Right lobe of liver (tissue), 6 donors: Measurements from ENCODE around the gene CAPZB. TPM values are rescaled to one million over a fixed set of nuclear protein-coding genes. Genes with fewer than 3 reads are reported as not detected.
A peak's percentile ranks its signal among the peaks of the same experiment; 100 is the strongest.

Experiments
- ATAC-seq, 4 donors: fragments of 200-7000 bp; cut with Tn5 transposase; one replicate each; pipeline ENCODE4 v1.9.1; 2020; ENCODE audit warnings: mild to moderate bottlenecking in 4 of 4, moderate library complexity in 4 of 4
- DNase-seq, 3 donors: peaks; one replicate each; pipeline ENCODE4 v3.0.0-alpha.2; 2020
- H3K27ac ChIP-seq, 3 donors: fragments of 200-600 bp; one replicate each; pipeline ENCODE4 v1.8.0; 2022
- H3K27me3 ChIP-seq, 2 donors: fragments of 200-600 bp; one replicate each; pipeline ENCODE4 v1.8.0; 2022
- H3K36me3 ChIP-seq, 4 donors: fragments of 200-600 bp; sonication (generic) in 1 of 4; one replicate each; pipeline versions ENCODE4 v1.5.1 to v1.8.0; 2017 to 2022; ENCODE audit warnings: control low read depth in 1 of 4
- H3K4me1 ChIP-seq, 4 donors: fragments of 200-600 bp; sonication (generic) in 1 of 4; one replicate each; pipeline versions ENCODE4 v1.5.1 to v1.8.0; 2017 to 2022; ENCODE audit warnings: control low read depth in 1 of 4
- H3K4me3 ChIP-seq, 3 donors: fragments of 200-600 bp; one replicate each; pipeline ENCODE4 v1.8.0; 2022
- H3K9me3 ChIP-seq, 4 donors: fragments of 200-600 bp; sonication (generic) in 1 of 4; one replicate each; pipeline versions ENCODE4 v1.5.1 to v1.8.0; 2017 to 2022; ENCODE audit warnings: control low read depth in 1 of 4
- POLR2A ChIP-seq: fragments of 450-650 bp; IDR thresholded peaks from one replicate; pipeline ENCODE4 v1.6.1; 2017; ENCODE audit warnings: antibody characterized with exemption, mild to moderate bottlenecking
- WGBS: methylation state at CpG from one replicate; pipeline ENCODE4 v1.1.6; 2018; ENCODE audit warnings: low coverage, low lambda C conversion rate; ENCODE audit not compliant: insufficient coverage; ENCODE audit errors: missing lambda C conversion rate; 5-methylcytosine and 5-hydroxymethylcytosine counted together
- intact Hi-C, 2 donors: fragments of 100-400 bp; cut with DNase I; formaldehyde crosslinking; loops; one replicate each; pipeline versions ENCODE4 v1.11.2 to v1.14.1; 2022
- total RNA-seq, 6 experiments: library from RNA; depleted of rRNA in 2 of 6; stranded (reverse); fragments of >200 nt in 2 of 6; fragmentation: NEBNext Ultra II Directional in 3 of 6; extraction: Animal tissue kit (Norgen Biotek cat#: 25700) in 3 of 6; gene quantifications; one replicate each; pipeline versions ENCODE4 v1.1.0 to v1.2.4, GENCODE V29; 2016 to 2023
- TF ChIP-seq, protein P1 (sequence below), 4 donors: fragments of 200-600 bp in 3 of 4; fragments of 450-650 bp in 1 of 4; IDR thresholded peaks; one replicate each; pipeline versions ENCODE4 v1.5.1 to v1.8.0; 2016 to 2022; ENCODE audit warnings: antibody characterized with exemption in 4 of 4, mild to moderate bottlenecking in 2 of 4
- donor health status: DM: no; HTN: yes; CAD: no.
- donor health status: DM: no; HTN: no; CAD: no.
- donor health status: DM: no; HTN: no; CAD: no.
- donor health status: DM: no; HTN: yes; CAD: no.
- donor health status: DM: no; HTN: yes; CAD: no.

CAPZB gene
- total RNA-seq, 6 experiments from 2014 or later, result 53.5 to 117 (median 88.0) TPM

DNA sequence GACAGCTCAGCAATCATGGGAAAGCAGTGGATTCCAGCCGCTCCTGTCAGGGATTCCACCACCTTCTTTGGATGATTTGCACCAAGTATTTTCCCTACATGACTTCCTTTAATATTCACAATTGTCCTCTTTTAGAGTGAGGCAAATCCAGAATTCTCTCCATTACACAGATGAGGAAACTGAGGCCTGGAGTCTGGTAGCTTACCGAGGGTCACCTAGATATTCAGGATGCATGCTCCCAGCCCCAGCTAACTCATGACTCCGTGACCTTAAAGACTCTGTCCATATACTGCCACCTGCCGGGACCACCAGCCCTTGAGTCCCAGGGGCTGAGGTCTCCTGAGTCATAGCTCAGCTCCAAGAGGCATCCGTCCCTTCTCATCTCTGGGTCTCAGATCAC, 80.6 kb downstream of the CAPZB start:
- H3K9me3 ChIP-seq, result no peaks in the 10 kb centered on the region
- H3K27me3 ChIP-seq, result no peaks in the 10 kb centered on the region
- TF ChIP-seq, protein P1, sequence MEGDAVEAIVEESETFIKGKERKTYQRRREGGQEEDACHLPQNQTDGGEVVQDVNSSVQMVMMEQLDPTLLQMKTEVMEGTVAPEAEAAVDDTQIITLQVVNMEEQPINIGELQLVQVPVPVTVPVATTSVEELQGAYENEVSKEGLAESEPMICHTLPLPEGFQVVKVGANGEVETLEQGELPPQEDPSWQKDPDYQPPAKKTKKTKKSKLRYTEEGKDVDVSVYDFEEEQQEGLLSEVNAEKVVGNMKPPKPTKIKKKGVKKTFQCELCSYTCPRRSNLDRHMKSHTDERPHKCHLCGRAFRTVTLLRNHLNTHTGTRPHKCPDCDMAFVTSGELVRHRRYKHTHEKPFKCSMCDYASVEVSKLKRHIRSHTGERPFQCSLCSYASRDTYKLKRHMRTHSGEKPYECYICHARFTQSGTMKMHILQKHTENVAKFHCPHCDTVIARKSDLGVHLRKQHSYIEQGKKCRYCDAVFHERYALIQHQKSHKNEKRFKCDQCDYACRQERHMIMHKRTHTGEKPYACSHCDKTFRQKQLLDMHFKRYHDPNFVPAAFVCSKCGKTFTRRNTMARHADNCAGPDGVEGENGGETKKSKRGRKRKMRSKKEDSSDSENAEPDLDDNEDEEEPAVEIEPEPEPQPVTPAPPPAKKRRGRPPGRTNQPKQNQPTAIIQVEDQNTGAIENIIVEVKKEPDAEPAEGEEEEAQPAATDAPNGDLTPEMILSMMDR (IDR thresholded peaks at IDR 0.05), result no peak
- no peak for TF ChIP-seq POLR2A
- ATAC-seq (no peak), DNase-seq (no peak)
- no peak overlapping the region for H3K27ac ChIP-seq
- peaks cover 0 to 12% (median 0%) of the 10 kb centered on the region in 4 donors for H3K4me1 ChIP-seq
- no peak overlapping the region for H3K4me3 ChIP-seq
- peaks cover 0 to 3% (median 0%) of the 10 kb centered on the region in 4 donors for H3K36me3 ChIP-seq
- WGBS, result 87% methylated on average over 3 of the region's 5 CpGs
- intact Hi-C loops, result no loop called here

DNA sequence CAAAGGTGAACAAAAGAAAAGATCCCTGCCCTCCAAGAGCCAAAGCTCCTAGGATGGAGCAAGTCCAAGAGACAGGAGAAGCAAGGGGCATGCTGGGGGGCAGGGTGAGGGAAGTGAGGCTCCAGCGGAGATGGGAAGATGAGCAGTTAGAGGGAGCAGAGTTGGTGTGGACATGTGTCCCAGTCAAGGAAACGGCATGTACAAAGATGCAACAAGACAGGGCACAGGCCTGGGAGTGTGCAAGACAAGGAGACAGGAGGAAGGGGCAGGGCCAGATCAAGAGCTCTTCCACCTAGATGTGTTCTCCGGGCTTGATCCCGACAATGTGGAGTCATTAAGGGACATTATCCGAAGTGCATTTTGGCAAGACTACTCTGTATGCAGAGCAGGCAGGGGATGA, 82.1 kb downstream of the CAPZB start:
- no peaks in the 10 kb centered on the region for H3K27me3 ChIP-seq
- peaks cover 0 to 1% (median 0%) of the 10 kb centered on the region in 4 donors for H3K36me3 ChIP-seq
- no peaks in the 10 kb centered on the region for H3K9me3 ChIP-seq
- H3K4me3 ChIP-seq, result no peak overlapping the region
- no peak for TF ChIP-seq POLR2A
- TF ChIP-seq, protein P1 (IDR thresholded peaks at IDR 0.05), result no peak
- peaks cover 0 to 8% (median 0%) of the 10 kb centered on the region in 4 donors for H3K4me1 ChIP-seq
- intact Hi-C loops, result no loop called here
- ATAC-seq (no peak), DNase-seq (no peak)
- 92% methylated on average over 4 of the region's 5 CpGs for WGBS
- no peak overlapping the region for H3K27ac ChIP-seq

DNA sequence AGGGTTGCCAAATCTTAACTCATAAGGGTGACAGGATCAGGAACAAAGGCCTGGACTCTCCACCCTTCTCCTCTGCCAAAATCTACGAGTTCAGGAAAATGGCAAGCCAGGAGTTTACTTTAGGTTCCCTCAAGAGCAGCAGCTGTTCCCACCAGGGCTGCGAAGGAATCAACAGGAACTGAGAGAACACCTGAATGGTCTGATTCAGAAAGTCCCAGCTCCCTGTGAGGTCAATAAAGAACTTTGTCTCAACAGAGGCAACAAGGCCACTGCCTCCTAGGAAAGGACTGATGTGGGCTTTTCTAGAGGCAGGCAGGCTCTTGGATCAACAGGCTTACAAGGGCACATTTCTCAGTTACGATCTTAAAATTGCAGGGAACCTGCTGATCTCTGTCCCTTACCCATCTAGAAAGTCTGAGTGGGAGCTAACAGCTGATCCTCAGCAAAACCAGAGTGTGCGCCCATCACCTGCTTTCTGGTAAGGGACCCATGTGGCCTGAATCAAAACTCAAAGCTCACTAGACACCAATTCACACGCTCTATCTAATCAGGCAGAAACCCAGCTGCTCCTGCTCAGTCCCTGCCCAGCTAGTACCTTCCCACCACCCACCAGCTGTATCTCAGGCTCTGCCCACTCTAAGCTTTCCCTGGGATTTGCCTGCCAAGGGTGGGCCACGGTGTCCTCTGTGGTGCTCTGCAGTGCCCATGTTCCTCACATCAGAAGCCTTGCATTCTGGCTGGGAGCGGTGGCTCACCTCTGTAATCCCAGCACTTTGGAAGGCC, 83.1 kb downstream of the CAPZB start:
- Histone ChIP-seq H3K4me3 (no peak overlapping the region), H3K9me3 (no peaks in the 10 kb centered on the region), H3K27me3 (no peaks in the 10 kb centered on the region), H3K36me3 (no peaks in the 10 kb centered on the region), H3K4me1 (peaks cover 0 to 8% (median 0%) of the 10 kb centered on the region in 4 donors), H3K27ac (no peak overlapping the region)
- DNase-seq (no peak), ATAC-seq (peak in 1 of 4 donors; percentile 12)
- WGBS, result 46% methylated on average over 2 of the region's 7 CpGs
- intact Hi-C loops, result no loop called here
- TF ChIP-seq POLR2A, result no peak
- TF ChIP-seq, protein P1 (IDR thresholded peaks at IDR 0.05), result no peak

DNA sequence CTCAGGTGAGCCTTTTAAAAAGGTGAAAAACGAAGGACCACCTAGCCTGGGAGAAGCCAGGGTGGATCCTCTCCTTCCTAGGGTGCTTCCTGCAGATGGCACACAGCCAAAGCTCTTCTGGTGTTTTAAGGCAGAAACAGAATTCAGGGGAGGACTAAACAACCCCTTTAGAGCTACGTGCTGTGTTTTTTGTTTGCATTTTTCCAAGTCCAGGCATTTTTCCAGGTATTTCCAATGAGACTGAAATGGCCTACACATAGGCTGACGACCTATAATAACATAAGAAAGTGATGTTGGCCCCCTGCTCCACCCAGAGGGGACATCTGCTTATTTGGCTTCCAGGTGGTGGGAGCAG, 83.8 kb downstream of the CAPZB start:
- Histone ChIP-seq H3K4me3 (no peak overlapping the region), H3K27me3 (no peaks in the 10 kb centered on the region), H3K36me3 (no peaks in the 10 kb centered on the region), H3K4me1 (peaks cover 0 to 8% (median 0%) of the 10 kb centered on the region in 4 donors), H3K9me3 (no peaks in the 10 kb centered on the region), H3K27ac (no peak overlapping the region)
- ATAC-seq (no peak), DNase-seq (no peak)
- intact Hi-C loops, result no loop called here
- no peak for TF ChIP-seq POLR2A
- TF ChIP-seq, protein P1 (IDR thresholded peaks at IDR 0.05), result no peak
- 37% methylated on average over 2 of the region's 3 CpGs for WGBS
